KOPT-K1 (cell line): ENCODE results near the gene SYNE3.

Experiments
- H3K27ac ChIP-seq: fragments of 200-600 bp; sonication (generic); 2 replicates; pipeline ENCODE4 v1.5.1; 2016; ENCODE audit warnings: antibody characterized with exemption, mild to moderate bottlenecking, low read depth, low read length; ENCODE audit not compliant: poor library complexity, severe bottlenecking
- H3K36me3 ChIP-seq: fragments of 200-600 bp; sonication (generic); 2 replicates; pipeline ENCODE4 v1.5.1; 2017; ENCODE audit warnings: antibody characterized with exemption, mild to moderate bottlenecking, low read length, moderate library complexity; ENCODE audit not compliant: insufficient read depth
- H3K9me3 ChIP-seq: fragments of 200-600 bp; sonication (generic); 2 replicates; pipeline ENCODE4 v1.5.1; 2017; ENCODE audit warnings: antibody characterized with exemption, low read length, mild to moderate bottlenecking; ENCODE audit not compliant: insufficient read depth, poor library complexity, severe bottlenecking

Gene SYNE3

DNA sequence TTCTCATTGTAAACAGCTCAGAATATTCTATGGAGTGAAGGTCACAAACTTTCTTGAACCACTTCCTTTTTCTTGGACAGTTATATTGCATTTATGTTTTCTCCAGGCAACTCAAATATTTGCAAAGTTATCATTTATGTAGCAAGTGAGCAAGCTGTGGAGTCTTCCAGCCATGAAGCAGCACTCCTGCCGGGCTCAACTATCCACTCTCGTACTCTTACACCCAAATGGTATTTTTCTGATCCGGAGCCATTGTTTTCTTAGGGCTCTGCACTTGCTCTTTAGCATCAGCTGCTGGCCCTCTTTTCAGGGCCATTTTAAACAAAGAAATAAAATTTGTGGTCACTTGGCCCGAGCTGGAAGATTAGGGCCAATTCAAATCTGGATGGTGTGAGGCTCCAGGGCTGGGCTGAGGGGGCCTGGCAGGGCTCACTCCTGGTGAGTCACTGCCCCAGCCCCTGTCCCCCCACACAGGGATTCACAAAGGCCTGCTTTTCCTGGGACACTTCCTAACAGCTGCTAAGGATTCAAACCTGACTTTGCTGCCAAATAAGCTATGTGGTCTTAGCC lies 19.7 kb downstream of the SYNE3 start:
- Histone ChIP-seq H3K9me3 (peaks cover 7% of the 10 kb centered on the region), H3K36me3 (no peaks in the 10 kb centered on the region; the same call in 1 of the 2 replicates), H3K27ac (no peak overlapping the region)

DNA sequence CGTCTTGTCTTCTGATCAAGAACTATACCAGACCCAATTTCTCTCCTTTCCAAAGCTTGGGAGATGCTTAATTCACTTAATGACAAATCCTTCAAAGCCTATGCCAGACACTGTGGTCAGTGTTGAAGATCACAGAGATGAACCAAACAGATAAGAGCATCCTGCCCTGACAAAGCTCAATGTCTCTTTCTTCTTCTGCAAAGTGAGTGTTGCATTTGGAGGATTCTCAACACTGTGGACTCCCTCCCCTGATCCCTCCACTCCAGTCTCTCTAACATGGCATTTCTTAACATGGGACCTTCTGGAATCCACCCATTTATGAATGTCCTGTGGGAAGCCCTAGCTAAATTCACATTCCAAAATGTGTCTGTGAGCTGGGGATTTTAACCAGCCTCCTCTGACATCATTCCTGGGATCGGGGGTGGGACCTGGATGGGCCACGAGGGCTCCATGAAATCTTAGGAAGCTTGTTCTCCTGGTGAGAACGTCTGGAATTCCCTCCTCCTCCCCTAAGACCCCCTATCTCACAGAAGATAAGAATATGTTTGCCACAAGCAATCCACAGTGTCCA lies 20.3 kb downstream of the SYNE3 start:
- H3K9me3 ChIP-seq, result peaks cover 7% of the 10 kb centered on the region
- no peaks in the 10 kb centered on the region; the same call in 1 of the 2 replicates for H3K36me3 ChIP-seq
- H3K27ac ChIP-seq, result no peak overlapping the region

DNA sequence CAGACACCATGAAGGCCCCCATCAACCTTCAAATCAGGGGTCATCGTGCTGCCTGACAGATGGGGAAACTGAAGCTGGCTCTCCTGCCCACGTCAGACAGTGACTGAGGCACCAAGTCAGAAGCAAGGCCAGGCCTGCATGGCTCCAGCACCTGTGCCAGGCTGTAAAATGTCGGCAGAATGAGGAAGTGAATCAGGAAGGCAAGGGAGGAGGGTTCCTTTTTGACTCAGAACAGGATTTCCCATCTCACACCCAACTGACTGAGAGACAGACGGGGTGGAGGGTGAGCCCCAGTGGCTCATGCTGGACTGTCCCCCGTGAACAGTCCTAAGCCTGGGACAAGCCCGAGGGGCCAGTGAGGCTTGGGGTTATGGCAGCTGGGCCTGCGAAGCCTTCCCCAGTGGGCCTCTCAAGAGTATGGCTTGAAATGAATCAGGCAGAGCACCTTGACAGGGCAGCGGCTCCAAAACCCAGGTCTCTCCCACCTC lies 20.9 kb downstream of the SYNE3 start:
- Histone ChIP-seq H3K9me3 (peaks cover 7% of the 10 kb centered on the region), H3K27ac (peak overlapping the region; percentile 35), H3K36me3 (no peaks in the 10 kb centered on the region; the same call in 1 of the 2 replicates)

DNA sequence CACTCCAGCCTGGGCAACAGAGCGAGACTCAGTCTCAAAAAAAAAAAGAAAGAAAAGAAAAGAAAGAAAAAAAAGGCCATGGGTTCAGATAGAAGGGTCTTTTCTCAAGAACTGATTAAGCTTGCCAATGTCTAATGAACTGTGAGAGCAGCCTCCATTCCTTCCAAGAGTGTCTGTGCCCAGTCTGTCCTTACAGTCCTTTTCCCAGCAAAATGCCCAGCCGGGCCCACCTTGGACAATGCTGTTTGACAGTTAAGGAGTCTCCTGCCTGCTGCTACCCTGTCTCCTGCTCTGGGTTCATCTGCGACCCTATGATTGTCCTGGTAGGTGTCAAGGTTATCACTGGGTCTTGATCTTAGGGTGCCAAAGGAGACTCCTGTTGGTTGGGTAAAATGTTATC lies 21.4 kb downstream of the SYNE3 start:
- peak overlapping the region; percentile 35 for H3K27ac ChIP-seq
- H3K9me3 ChIP-seq, result peaks cover 7% of the 10 kb centered on the region
- H3K36me3 ChIP-seq, result no peaks in the 10 kb centered on the region

DNA sequence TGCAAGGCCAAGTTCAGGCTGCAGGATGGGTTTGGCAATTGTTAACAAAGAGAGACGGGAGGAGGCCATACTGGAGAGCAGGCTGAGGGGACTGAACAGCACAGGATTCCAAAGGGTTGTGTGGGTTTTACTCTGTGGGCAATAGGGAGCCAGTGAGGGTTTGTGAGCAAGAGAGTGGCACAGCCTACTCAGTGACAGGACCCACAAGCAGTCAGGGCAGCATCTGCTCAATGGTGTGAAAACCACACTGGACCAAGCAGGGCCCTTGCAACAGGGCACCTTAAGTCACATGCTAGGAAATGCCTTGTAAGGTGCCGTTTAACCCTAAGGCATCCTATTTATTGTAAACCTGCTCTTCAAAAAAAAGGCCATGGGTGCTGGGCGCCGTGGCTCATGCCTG lies 22.0 kb downstream of the SYNE3 start:
- Histone ChIP-seq H3K9me3 (peaks cover 7% of the 10 kb centered on the region), H3K27ac (no peak overlapping the region), H3K36me3 (no peaks in the 10 kb centered on the region)

DNA sequence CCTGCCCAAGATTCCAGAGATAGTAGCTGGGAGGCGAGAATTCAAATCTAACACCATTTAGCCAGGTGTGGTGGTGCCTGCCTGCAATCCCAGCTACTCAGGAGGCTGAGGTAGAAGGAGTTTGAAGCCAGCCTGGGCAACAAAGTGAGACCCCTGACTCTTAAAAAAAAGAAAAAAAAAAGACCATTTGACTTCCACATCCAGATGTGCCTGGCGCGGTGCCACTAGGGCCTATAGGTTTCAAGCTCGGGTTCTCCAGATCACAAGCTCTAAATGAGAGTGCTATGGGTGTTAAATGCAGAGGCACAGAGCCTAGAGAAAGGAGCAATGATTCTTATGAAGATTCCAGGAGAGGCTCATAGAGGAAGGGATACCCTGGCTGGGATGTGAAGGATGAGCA lies 22.5 kb downstream of the SYNE3 start:
- no peaks in the 10 kb centered on the region for H3K36me3 ChIP-seq
- peaks cover 7% of the 10 kb centered on the region for H3K9me3 ChIP-seq
- H3K27ac ChIP-seq, result no peak overlapping the region

DNA sequence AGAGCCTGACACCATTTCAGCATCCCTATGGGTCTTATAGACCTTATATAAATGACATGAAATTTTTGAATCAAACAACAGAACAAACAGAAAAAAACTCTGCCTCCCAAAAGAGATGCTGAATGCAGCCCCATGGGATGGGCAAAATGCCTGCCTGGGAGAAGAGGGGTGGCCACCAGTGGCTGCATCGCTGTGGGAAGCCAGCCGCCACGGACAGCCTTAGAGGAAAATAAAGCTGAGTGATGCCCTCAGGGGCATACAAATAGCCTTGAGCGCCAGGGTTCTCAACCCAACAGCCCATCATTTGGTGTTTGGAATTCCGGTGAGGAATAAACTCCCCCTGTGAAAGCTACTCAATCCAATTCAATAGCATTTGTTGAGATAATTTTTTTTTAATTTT lies 22.9 kb downstream of the SYNE3 start:
- Histone ChIP-seq H3K36me3 (no peaks in the 10 kb centered on the region), H3K9me3 (peaks cover 7% of the 10 kb centered on the region), H3K27ac (no peak overlapping the region)

DNA sequence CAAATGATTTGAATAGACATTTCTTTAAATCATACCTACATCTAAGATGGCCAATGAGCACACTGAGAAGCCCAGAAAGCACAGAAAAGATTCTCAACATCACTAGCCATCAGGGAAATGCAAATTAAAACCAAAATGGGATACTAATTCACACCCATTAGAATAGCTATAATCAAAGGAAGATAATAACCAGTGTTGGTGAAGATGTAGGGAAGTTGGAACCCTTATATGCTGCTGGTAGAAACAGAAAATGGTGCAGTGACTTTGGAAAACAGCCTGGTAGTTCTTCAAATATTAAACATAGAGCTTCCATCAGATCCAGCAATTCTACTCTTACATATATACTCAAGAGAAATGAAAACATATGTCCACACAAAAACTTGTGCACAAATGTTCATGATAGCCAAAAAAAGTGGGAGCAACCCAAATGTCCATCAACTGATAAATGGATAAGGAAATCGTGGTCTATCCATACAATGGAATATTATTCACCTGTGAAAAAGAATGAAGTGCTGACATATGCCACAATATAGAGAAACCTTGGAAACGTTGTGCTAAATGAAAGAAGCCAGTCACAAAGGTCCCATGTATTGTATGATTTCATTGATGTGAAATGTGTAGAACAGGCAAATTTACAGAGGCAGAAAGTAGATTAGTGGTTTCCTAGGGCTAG lies 24.4 kb downstream of the SYNE3 start:
- no peaks in the 10 kb centered on the region for H3K36me3 ChIP-seq

DNA sequence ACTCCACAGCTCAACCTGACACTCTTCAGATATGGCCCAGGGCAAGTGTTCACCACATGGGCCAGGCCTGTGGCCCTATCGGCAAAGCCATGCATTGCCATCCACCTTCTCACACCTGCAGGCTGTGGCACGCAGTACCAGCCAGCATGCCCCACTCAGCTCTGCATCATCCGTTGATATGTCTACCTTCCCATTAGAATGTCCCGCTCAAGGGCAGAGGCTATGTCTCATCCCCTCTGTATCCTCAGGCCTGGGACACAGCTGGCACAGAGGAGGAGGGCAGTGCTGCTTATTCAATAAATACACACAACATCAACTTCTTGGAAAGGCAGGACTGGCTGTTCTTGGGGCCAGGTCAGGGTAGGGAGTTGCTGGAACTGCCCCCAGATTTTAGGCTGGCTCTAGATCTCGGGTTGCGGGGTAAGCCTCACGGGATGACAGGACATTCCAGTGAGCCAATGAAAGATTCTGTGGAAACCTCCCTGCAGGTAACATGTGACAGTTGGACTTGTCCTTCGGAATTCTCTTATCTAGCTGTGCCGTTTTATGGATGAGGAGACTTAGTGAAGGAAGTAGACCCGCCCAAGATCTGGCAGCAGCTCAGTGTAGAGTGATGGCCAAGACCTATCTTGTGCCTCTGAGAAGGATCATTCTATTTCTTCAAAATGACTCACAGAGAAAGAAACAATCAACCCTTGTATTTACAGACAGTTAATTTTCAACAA lies 25.6 kb downstream of the SYNE3 start:
- H3K9me3 ChIP-seq, result peaks cover 7% of the 10 kb centered on the region
- H3K36me3 ChIP-seq, result no peaks in the 10 kb centered on the region
- no peak overlapping the region for H3K27ac ChIP-seq

More for the DNA sequence above, 24.4 kb downstream of the SYNE3 start:
- Histone ChIP-seq H3K27ac (no peak overlapping the region), H3K9me3 (peaks cover 7% of the 10 kb centered on the region)

DNA sequence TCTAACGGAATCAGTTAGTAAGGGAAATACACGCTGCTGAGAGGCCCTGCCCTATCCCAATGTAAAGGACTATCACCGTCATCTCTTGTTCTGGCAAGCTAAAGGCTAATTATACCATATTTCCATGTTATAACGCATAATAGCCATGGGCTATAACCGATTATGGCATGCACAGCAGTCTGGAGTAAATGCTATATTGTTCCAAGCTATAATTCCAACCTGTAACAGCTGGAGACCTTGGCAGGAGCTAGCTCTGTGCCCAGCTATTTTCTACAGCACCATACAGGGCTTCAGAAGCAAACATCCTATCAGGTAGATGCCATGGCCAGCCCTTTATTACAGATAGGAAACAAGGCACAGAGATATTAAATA lies 26.3 kb downstream of the SYNE3 start:
- no peaks in the 10 kb centered on the region for H3K36me3 ChIP-seq
- no peak overlapping the region for H3K27ac ChIP-seq
- H3K9me3 ChIP-seq, result peaks cover 7% of the 10 kb centered on the region

DNA sequence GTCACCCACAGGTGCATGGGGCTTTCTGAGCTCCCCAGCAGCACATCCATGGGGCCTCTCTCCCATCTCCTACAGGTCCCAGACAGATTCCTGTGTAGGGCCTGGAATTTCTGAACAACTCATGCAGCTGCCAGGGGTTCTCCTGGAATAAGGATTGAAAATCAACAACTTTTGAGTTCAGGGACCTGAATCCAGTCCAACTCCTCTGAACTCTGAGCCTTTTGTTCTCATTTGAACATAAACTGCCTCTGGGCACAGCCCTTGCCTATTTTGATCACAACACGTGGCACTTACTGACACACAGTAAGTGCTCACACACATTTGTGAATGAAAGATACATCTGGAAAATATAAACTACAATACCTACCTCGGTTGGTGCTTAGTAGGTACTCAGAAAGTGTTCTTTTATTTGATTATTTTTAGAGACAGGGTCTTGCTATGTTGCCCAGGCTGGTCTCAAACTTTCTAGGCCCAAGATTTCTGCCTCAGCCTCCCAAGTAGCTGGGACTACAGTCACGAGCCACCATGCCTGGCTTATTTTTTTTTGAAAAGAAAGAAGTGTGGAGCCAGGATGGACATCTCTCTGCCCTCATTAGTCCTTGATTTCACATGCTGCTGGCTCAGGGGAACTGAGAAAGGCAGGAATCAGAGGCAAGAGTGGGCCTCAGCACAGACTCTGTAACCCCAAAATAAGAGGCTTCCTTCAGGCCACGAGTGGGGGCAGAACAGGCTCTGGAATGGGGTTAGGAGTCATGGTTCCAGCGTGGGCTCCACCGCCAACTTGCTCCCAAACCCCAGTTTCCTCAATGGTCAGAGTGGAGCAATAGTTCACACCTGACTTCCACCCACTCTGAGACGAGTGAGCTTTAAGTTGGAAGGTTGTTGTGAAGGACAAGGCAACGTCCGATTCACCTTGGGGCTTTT lies 27.0 kb downstream of the SYNE3 start:
- H3K9me3 ChIP-seq, result peaks cover 7% of the 10 kb centered on the region
- H3K27ac ChIP-seq, result no peak overlapping the region
- H3K36me3 ChIP-seq, result no peaks in the 10 kb centered on the region

DNA sequence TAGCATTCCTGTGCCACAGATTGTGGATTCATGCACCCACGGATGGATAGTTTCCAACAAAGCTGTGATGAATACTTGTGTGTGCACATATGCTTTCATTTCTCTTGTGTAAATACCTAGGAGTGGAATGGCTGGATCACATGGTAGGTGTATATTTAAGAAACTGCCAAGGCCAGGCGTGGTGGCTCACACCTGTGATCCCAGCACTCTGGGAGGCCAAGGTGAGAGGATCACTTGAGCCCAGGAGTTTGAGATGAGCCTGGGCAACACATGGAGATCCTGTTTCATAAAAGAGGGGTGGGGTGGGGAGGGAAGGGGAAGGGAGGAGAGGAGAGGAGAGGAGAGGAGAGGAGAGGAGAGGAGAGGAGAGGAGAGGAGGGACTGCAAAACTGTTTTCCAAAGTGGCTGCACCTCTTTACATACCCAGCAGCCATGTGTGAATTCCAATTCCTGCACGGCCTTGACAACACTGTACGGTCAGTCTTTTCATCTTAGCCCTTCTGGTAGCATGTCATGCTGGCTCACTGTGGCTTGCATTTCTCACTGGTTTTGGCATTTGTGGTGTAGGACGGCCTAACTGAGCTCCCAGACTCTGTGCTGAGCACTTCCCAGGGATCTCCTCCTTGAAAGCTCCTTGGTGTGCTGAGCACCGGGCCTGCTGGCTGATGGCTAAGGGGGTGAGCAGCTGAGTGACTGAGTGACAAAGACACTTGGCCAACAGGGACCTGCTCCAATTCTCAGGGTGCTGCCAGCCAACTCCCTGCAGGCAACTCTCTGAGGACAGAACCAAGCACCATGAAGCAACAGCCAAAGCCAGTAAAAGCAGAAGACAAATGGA lies 27.9 kb downstream of the SYNE3 start:
- H3K36me3 ChIP-seq, result no peaks in the 10 kb centered on the region
- no peak overlapping the region for H3K27ac ChIP-seq
- peaks cover 7% of the 10 kb centered on the region for H3K9me3 ChIP-seq

DNA sequence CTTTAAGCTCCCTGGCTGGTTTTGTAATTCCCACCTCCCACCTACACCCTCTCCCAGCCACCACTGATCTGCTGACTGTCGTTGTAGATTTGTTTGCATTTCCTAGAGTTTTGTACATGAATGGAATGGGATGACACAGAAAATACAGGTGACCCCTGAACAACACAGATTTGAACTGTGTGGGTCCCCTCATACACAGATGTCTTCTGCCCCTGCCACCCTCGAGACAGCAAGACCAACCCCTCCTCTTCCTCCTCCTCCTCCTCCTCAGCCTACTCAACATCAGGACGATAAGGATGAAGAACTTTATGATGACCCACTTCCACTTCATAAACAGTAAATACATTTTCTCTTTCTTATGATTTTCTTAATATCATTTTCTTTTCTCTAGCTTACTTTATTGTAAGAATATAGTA lies 28.8 kb downstream of the SYNE3 start:
- no peak overlapping the region for H3K27ac ChIP-seq
- H3K36me3 ChIP-seq, result no peaks in the 10 kb centered on the region
- H3K9me3 ChIP-seq, result peaks cover 7% of the 10 kb centered on the region
